ENCODE results near the gene NGLY1. TPM values are rescaled to one million over a fixed set of nuclear protein-coding genes. Genes with fewer than 3 reads are reported as not detected.

Gene NGLY1
- total and polyA plus RNA-seq, 9 of the 15 experiments (the other 6 are each of a cell fraction or from before 2014, with no cell fraction given): 52.2 to 124 (median 87.6) TPM

GRCh38 chr3:25789596-25790556 lies 6.6 kb upstream of the NGLY1 start, which contains the start of gene OXSM (continued):
- TF ChIP-seq IRF9 (tag; IDR thresholded peaks at IDR 0.05) (no peak), ELK3 (CRISPR knock-in tag; IDR thresholded peaks at IDR 0.05) (peak; percentile 71; the same call in 1 of the 2 replicates), BCL6 (CRISPR knock-in tag; IDR thresholded peaks at IDR 0.05) (no peak), GTF2E2 (tag; IDR thresholded peaks at IDR 0.05) (0 out of 2 replicates have a peak, but pooled peaks have one; percentile 4), RHOXF2B (CRISPR knock-in tag; conservative IDR thresholded peaks at IDR 0.05) (no peak), PATZ1 (CRISPR knock-in tag; IDR thresholded peaks at IDR 0.05; ENCODE audit: borderline replicate concordance) (no peak), ZNF12 (CRISPR knock-in tag; IDR thresholded peaks at IDR 0.05) (no peak), TAF7 (tag; IDR thresholded peaks at IDR 0.05) (peak; percentile 51)
- TF ChIP-seq, protein P1, sequence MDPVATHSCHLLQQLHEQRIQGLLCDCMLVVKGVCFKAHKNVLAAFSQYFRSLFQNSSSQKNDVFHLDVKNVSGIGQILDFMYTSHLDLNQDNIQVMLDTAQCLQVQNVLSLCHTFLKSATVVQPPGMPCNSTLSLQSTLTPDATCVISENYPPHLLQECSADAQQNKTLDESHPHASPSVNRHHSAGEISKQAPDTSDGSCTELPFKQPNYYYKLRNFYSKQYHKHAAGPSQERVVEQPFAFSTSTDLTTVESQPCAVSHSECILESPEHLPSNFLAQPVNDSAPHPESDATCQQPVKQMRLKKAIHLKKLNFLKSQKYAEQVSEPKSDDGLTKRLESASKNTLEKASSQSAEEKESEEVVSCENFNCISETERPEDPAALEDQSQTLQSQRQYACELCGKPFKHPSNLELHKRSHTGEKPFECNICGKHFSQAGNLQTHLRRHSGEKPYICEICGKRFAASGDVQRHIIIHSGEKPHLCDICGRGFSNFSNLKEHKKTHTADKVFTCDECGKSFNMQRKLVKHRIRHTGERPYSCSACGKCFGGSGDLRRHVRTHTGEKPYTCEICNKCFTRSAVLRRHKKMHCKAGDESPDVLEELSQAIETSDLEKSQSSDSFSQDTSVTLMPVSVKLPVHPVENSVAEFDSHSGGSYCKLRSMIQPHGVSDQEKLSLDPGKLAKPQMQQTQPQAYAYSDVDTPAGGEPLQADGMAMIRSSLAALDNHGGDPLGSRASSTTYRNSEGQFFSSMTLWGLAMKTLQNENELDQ (CRISPR knock-in tag; IDR thresholded peaks at IDR 0.05; ENCODE audit: borderline replicate concordance): 0 out of 2 replicates have a peak, but pooled peaks have one; percentile 77
- TF ChIP-seq, protein P2, sequence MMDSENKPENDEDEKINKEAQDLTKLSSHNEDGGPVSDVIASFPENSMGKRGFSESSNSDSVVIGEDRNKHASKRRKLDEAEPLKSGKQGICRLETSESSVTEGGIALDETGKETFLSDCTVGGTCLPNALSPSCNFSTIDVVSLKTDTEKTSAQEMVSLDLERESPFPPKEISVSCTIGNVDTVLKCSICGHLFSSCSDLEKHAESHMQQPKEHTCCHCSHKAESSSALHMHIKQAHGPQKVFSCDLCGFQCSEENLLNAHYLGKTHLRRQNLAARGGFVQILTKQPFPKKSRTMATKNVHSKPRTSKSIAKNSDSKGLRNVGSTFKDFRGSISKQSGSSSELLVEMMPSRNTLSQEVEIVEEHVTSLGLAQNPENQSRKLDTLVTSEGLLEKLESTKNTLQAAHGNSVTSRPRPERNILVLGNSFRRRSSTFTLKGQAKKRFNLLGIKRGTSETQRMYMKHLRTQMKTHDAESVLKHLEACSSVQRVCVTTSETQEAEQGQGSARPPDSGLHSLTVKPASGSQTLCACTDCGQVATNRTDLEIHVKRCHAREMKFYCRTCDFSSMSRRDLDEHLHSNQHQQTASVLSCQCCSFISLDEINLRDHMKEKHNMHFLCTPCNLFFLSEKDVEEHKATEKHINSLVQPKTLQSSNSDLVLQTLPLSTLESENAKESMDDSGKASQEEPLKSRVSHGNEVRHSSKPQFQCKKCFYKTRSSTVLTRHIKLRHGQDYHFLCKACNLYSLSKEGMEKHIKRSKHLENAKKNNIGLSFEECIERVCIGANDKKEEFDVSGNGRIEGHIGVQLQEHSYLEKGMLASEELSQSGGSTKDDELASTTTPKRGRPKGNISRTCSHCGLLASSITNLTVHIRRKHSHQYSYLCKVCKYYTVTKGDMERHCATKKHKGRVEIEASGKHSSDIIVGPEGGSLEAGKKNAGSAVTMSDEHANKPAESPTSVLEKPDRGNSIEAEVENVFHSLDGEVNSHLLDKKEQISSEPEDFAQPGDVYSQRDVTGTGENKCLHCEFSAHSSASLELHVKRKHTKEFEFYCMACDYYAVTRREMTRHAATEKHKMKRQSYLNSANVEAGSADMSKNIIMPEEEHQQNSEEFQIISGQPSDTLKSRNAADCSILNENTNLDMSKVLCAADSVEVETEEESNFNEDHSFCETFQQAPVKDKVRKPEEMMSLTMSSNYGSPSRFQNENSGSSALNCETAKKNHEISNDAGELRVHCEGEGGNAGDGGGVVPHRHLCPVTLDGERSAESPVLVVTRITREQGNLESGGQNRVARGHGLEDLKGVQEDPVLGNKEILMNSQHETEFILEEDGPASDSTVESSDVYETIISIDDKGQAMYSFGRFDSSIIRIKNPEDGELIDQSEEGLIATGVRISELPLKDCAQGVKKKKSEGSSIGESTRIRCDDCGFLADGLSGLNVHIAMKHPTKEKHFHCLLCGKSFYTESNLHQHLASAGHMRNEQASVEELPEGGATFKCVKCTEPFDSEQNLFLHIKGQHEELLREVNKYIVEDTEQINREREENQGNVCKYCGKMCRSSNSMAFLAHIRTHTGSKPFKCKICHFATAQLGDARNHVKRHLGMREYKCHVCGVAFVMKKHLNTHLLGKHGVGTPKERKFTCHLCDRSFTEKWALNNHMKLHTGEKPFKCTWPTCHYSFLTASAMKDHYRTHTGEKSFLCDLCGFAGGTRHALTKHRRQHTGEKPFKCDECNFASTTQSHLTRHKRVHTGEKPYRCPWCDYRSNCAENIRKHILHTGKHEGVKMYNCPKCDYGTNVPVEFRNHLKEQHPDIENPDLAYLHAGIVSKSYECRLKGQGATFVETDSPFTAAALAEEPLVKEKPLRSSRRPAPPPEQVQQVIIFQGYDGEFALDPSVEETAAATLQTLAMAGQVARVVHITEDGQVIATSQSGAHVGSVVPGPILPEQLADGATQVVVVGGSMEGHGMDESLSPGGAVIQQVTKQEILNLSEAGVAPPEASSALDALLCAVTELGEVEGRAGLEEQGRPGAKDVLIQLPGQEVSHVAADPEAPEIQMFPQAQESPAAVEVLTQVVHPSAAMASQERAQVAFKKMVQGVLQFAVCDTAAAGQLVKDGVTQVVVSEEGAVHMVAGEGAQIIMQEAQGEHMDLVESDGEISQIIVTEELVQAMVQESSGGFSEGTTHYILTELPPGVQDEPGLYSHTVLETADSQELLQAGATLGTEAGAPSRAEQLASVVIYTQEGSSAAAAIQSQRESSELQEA (IDR thresholded peaks at IDR 0.05; ENCODE audit: low read depth): no peak
